Measurements from ENCODE around the gene CDC42EP1. TPM values are rescaled to one million over a fixed set of nuclear protein-coding genes. Genes with fewer than 3 reads are reported as not detected.

Gene CDC42EP1
- total RNA-seq, 1 donor from 2014 or later = 46.2 TPM

GRCh38 chr22:37604074-37604473 lies 43.8 kb downstream of the CDC42EP1 start:
- no peaks in the 10 kb centered on the region for H3K36me3 ChIP-seq
- no peak for TF ChIP-seq POLR2AphosphoS5 (IDR thresholded peaks at IDR 0.05; ENCODE audit: insufficient read depth in 1 of 2, low read depth in 1 of 2)
- no peak for TF ChIP-seq CTCF (IDR thresholded peaks at IDR 0.05)
- no peak for TF ChIP-seq POLR2A (IDR thresholded peaks at IDR 0.05)
- intact Hi-C loops (cut with DNase I) = no loop called here
- H3K27ac ChIP-seq = no peak overlapping the region
- H3K4me3 ChIP-seq = no peak overlapping the region
- no peaks in the 10 kb centered on the region for H3K27me3 ChIP-seq
- H3K4me1 ChIP-seq = peaks cover 23% of the 10 kb centered on the region
- H3K9me3 ChIP-seq = no peaks in the 10 kb centered on the region
- DNase-seq (ENCODE audit: extremely low spot score in 2 of 2) = no peak

- Histone ChIP-seq H3K27me3 (no peaks in the 10 kb centered on the region), H3K4me3 (no peak overlapping the region), H3K9me3 (no peaks in the 10 kb centered on the region), H3K36me3 (no peaks in the 10 kb centered on the region), H3K27ac (no peak overlapping the region), H3K4me1 (peaks cover 31% of the 10 kb centered on the region)
- TF ChIP-seq POLR2A (IDR thresholded peaks at IDR 0.05) (no peak), CTCF (IDR thresholded peaks at IDR 0.05) (no peak), POLR2AphosphoS5 (IDR thresholded peaks at IDR 0.05; ENCODE audit: insufficient read depth in 1 of 2, low read depth in 1 of 2) (no peak)
- DNase-seq (ENCODE audit: extremely low spot score in 2 of 2) = no peak
- intact Hi-C loops (cut with DNase I) = loop anchor here (5.0 kb wide), 1 partner anchor 58 kb away; no protein-coding TSS in a partner anchor
Observed at GRCh38 chr22:37604875-37605274, 44.6 kb downstream of the CDC42EP1 start.

- Histone ChIP-seq H3K27me3 (no peaks in the 10 kb centered on the region), H3K36me3 (no peaks in the 10 kb centered on the region), H3K4me3 (peak overlapping the region; percentile 67 to 83), H3K9me3 (no peaks in the 10 kb centered on the region), H3K4me1 (peaks cover 49% of the 10 kb centered on the region), H3K27ac (peak overlapping the region; percentile 89)
- intact Hi-C loops (cut with DNase I) = loop anchor here (5.0 kb wide), 1 partner anchor 60 kb away; no protein-coding TSS in a partner anchor
- TF ChIP-seq CTCF (IDR thresholded peaks at IDR 0.05) (peak; percentile 67 to 91 (median 83)), POLR2A (IDR thresholded peaks at IDR 0.05) (no peak), POLR2AphosphoS5 (IDR thresholded peaks at IDR 0.05; ENCODE audit: insufficient read depth in 1 of 2, low read depth in 1 of 2) (peak; percentile 44 to 65)
- no peak for DNase-seq (ENCODE audit: extremely low spot score in 2 of 2)
Observed at GRCh38 chr22:37607010-37607934, 47.0 kb downstream of the CDC42EP1 start.

GRCh38 chr22:37607935-37608476 lies 47.7 kb downstream of the CDC42EP1 start:
- intact Hi-C loops (cut with DNase I) = loop anchor here (5.0 kb wide), 1 partner anchor 61 kb away; no protein-coding TSS in a partner anchor
- no peak for DNase-seq (ENCODE audit: extremely low spot score in 2 of 2)
- TF ChIP-seq CTCF (IDR thresholded peaks at IDR 0.05) = no peak
- no peak for TF ChIP-seq POLR2A (IDR thresholded peaks at IDR 0.05)
- no peak for TF ChIP-seq POLR2AphosphoS5 (IDR thresholded peaks at IDR 0.05; ENCODE audit: insufficient read depth in 1 of 2, low read depth in 1 of 2)
- no peaks in the 10 kb centered on the region for H3K9me3 ChIP-seq
- H3K36me3 ChIP-seq = no peaks in the 10 kb centered on the region
- no peaks in the 10 kb centered on the region for H3K27me3 ChIP-seq
- H3K4me3 ChIP-seq = peak overlapping the region; percentile 67 to 83
- peak overlapping the region; percentile 89 for H3K27ac ChIP-seq
- peaks cover 51% of the 10 kb centered on the region for H3K4me1 ChIP-seq

Data from vagina (tissue), 2 donors.